ENCODE results near the gene METTL6.
"Not testable (repeated sequence)": the region's sequence is repeated elsewhere in the genome, so short reads cannot be mapped to it uniquely, and the experiment has no call there.

Gene METTL6

DNA sequence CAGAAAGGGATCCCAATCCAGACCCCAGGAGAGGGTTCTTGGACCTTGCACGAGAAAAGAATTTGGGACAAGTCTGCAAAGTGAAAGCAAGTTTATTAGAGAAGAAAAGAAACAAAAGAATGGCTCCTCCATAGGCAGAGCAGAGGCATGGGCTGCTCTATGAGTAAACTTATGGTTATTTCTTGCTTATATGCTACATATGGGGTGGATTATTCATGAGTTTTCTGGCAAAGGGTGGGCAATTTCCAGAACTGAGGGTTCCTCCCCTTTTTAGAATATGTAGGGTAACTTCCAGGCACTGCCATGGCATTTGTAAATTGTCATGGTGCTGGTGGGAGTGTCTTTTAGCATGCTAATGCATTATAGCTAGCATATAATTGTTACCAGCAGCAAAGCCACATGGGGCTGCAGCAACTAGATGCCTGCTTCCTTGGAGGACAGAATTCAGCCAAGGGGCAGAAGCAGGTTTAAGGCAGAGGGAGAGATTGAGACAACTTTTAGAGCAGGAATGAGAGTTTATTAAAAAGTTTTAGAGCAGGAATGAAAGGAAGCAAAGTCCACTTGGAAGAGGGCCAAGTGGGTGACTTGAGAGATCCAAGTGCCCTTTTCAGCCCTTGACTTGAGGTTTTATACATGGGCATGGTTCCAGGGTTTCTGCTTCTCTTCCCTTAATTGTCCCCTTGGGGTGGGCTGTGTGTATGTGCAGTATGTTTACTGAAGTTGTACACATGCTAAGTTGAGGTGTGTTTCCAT, 41.3 kb downstream of the METTL6 start:
- Histone ChIP-seq H3K27ac (no peak overlapping the region), H4K20me1 (ENCODE audit: insufficient read depth) (no peaks in the 10 kb centered on the region), H3K36me3 (ENCODE audit: insufficient read depth) (no peaks in the 10 kb centered on the region), H3K9ac (no peak overlapping the region), H3K4me2 (peak overlapping the region; percentile 3; the same call in 1 of the 2 replicates), H3K4me1 (ENCODE audit: low read depth, poor library complexity, severe bottlenecking) (peaks cover 31% of the 10 kb centered on the region), H2AFZ (ENCODE audit: low read depth) (no peak overlapping the region), H3K79me2 (ENCODE audit: insufficient read depth, low read depth) (no peaks in the 10 kb centered on the region), H3K4me3 (IDR thresholded peaks at IDR 0.05; ENCODE audit: insufficient read depth, low read depth, low read length) (no peak overlapping the region), H3K27me3 (ENCODE audit: insufficient read depth, low read depth) (no peaks in the 10 kb centered on the region)
- TF ChIP-seq, protein P1, sequence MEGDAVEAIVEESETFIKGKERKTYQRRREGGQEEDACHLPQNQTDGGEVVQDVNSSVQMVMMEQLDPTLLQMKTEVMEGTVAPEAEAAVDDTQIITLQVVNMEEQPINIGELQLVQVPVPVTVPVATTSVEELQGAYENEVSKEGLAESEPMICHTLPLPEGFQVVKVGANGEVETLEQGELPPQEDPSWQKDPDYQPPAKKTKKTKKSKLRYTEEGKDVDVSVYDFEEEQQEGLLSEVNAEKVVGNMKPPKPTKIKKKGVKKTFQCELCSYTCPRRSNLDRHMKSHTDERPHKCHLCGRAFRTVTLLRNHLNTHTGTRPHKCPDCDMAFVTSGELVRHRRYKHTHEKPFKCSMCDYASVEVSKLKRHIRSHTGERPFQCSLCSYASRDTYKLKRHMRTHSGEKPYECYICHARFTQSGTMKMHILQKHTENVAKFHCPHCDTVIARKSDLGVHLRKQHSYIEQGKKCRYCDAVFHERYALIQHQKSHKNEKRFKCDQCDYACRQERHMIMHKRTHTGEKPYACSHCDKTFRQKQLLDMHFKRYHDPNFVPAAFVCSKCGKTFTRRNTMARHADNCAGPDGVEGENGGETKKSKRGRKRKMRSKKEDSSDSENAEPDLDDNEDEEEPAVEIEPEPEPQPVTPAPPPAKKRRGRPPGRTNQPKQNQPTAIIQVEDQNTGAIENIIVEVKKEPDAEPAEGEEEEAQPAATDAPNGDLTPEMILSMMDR (conservative IDR thresholded peaks at IDR 0.05; ENCODE audit: low read depth, low read length) = no peak

DNA sequence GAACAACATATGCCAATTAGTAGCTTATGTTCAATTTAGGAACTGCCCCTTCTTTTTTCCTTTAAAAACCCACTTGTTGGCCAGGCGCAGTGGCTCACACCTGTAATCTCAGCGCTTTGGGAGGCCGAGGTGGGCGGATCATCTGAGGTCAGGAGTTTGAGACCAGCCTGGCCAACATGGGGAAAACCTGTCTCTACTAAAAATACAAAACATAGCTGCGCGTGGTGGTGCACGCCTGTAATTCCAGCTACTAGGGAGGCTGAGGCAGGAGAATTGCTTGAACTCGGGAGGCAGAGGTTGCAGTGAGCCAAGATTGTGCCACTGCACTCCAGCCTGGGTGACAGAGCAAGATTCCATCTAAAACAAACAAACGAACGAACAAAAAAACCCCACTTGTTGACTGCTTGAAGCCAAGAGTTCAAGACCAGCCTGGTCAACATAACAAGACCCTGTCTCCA, 42.1 kb downstream of the METTL6 start:
- Histone ChIP-seq H3K4me2 (peak overlapping the region; percentile 39; the same call in 1 of the 2 replicates), H3K4me1 (ENCODE audit: low read depth, poor library complexity, severe bottlenecking) (peaks cover 31% of the 10 kb centered on the region)
- not testable (repeated sequence) for H3K9ac ChIP-seq

DNA sequence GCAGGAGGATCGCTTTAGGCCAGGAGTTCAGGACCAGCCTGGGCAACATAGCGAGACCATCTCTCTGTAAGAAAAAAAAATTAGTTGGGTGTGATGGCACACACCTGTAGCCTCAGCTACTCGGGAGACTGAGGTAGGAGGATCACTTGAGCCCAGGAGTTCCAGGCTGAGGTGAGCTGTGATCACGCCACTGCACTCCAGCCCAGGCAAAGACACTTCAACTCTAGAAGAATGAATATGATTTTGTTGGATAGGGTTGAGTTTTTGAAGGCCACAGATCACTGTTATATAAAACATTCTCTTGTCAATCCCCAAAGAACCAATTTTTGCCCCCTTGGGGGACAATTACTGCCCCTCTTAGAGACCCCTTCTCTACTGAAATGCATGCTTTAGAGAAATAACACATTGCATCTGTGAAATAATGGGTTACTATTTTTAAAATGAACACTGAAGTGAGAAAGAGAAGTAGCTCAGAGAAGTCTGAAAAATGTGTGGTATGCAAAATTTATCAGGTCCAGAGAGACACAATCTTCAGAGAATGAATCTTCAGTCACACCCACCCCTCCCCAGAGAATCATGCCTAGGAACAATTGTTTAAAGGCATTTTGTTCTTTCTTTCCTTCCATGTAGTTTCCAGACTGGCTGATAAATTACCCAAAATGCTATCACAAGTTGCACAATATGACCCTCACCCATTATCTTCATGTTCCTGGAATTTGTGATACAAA, 42.7 kb downstream of the METTL6 start:
- peak overlapping the region; percentile 39; the same call in 1 of the 2 replicates for H3K4me2 ChIP-seq

More for the DNA sequence above, 42.1 kb downstream of the METTL6 start:
- H3K27me3 ChIP-seq (ENCODE audit: insufficient read depth, low read depth); H3K4me3 ChIP-seq (IDR thresholded peaks at IDR 0.05; ENCODE audit: insufficient read depth, low read depth, low read length); H3K79me2 ChIP-seq (ENCODE audit: insufficient read depth, low read depth); H3K27ac ChIP-seq; H3K36me3 ChIP-seq (ENCODE audit: insufficient read depth); H4K20me1 ChIP-seq (ENCODE audit: insufficient read depth); H2AFZ ChIP-seq (ENCODE audit: low read depth): not testable (repeated sequence)

DNA sequence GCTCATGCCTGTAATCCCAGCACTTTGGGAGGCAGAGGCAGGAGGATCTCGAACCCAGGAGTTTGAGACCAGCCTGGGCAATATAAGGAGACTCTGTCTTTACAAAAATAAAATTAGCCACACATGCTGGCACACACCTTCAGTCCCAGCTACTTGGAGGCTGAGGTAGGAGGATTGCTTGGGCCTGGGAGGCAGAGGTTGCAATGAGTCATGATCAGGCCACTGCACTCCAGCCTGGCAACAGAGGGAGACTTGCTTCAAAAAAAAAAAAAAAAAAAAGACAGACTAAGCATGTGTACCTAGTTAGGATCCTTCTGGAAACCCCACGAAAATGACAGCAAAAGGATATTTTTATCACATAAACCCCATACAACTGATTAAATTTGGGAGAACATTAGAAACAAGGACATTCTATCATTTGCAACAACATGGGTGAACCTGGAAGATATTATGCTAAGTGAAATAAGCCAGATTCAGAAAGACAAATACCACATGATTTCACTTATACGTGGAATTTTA, 44.9 kb downstream of the METTL6 start:
- H3K4me1 ChIP-seq (ENCODE audit: low read depth, poor library complexity, severe bottlenecking) = peaks cover 35% of the 10 kb centered on the region
- TF ChIP-seq, protein P1 (conservative IDR thresholded peaks at IDR 0.05; ENCODE audit: low read depth, low read length) = no peak
- H4K20me1 ChIP-seq (ENCODE audit: insufficient read depth) = no peaks in the 10 kb centered on the region

More for the DNA sequence above, 42.7 kb downstream of the METTL6 start:
- no peaks in the 10 kb centered on the region for H4K20me1 ChIP-seq (ENCODE audit: insufficient read depth)
- H3K4me3 ChIP-seq (IDR thresholded peaks at IDR 0.05; ENCODE audit: insufficient read depth, low read depth, low read length) = no peak overlapping the region
- H2AFZ ChIP-seq (ENCODE audit: low read depth) = no peak overlapping the region; the same call in 1 of the 2 replicates
- peaks cover 31% of the 10 kb centered on the region for H3K4me1 ChIP-seq (ENCODE audit: low read depth, poor library complexity, severe bottlenecking)
- no peaks in the 10 kb centered on the region for H3K79me2 ChIP-seq (ENCODE audit: insufficient read depth, low read depth)
- H3K36me3 ChIP-seq (ENCODE audit: insufficient read depth) = no peaks in the 10 kb centered on the region
- TF ChIP-seq, protein P1 (conservative IDR thresholded peaks at IDR 0.05; ENCODE audit: low read depth, low read length) = no peak
- no peak overlapping the region; the same call in 1 of the 2 replicates for H3K27ac ChIP-seq
- no peak overlapping the region for H3K9ac ChIP-seq
- no peaks in the 10 kb centered on the region for H3K27me3 ChIP-seq (ENCODE audit: insufficient read depth, low read depth)

More for the DNA sequence above, 44.9 kb downstream of the METTL6 start:
- no peak overlapping the region for H2AFZ ChIP-seq (ENCODE audit: low read depth)
- H3K9ac ChIP-seq = no peak overlapping the region
- H3K4me3 ChIP-seq (IDR thresholded peaks at IDR 0.05; ENCODE audit: insufficient read depth, low read depth, low read length) = no peak overlapping the region
- no peaks in the 10 kb centered on the region for H3K27me3 ChIP-seq (ENCODE audit: insufficient read depth, low read depth)
- H3K79me2 ChIP-seq (ENCODE audit: insufficient read depth, low read depth) = no peaks in the 10 kb centered on the region
- H3K36me3 ChIP-seq (ENCODE audit: insufficient read depth) = no peaks in the 10 kb centered on the region
- no peak overlapping the region for H3K4me2 ChIP-seq
- no peak overlapping the region for H3K27ac ChIP-seq

Measured in KMS-11 (cell line).